ENCODE data around the gene SLC16A11. TPM values are rescaled to one million over a fixed set of nuclear protein-coding genes. Genes with fewer than 3 reads are reported as not detected.

SLC16A11 gene
- total and polyA plus RNA-seq, 10 of the 15 experiments (the other 5 are each of a cell fraction or from before 2014, with no cell fraction given), result 0.11 to 2.7 (median 0.84) TPM

DNA sequence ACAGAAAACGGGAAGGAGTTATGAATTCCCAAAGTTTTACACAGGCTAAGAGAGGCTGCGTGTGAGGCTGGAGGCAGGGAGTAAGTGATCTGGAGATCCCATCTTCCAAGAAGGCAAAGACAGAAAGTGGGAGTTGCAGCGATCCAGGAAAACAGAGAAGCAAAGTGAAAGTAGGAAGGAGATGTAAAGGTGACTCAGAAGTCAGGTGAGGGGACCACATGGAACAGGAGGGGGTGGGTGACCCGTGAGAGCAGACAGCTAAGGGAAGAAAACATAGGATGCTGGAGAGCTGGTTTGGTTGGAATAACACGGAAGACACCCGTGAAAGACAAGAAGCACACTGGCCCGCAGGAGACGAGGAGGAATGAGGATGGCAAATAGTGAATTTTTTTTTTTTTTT is 46.7 kb downstream of the SLC16A11 start:
- Histone ChIP-seq H2AFZ (ENCODE audit: control insufficient read depth, low read depth, low read length) (no peak overlapping the region), H3K27me3 (replicated peaks in 1 of 2; ENCODE audit: control insufficient read depth in 2 of 2, insufficient read depth in 2 of 2, low read length in 1 of 2) (no peaks in the 10 kb centered on the region), H3K36me3 (ENCODE audit: control insufficient read depth in 2 of 2, insufficient read depth in 2 of 2, low read length in 1 of 2) (peaks cover 8 to 12% of the 10 kb centered on the region in 2 experiments), H3K4me1 (ENCODE audit: control insufficient read depth, insufficient read depth, low read length) (no peaks in the 10 kb centered on the region), H3K79me2 (ENCODE audit: control insufficient read depth, insufficient read depth, low read length) (no peaks in the 10 kb centered on the region), H3K9ac (ENCODE audit: control insufficient read depth, insufficient read depth, low read length) (no peak overlapping the region), H3K4me3 (no peak overlapping the region), H3K27ac (ENCODE audit: control insufficient read depth, insufficient read depth) (no peak overlapping the region), H3K9me3 (replicated peaks; ENCODE audit: control insufficient read depth, insufficient read depth, low read length) (no peaks in the 10 kb centered on the region), H4K20me1 (ENCODE audit: control insufficient read depth, insufficient read depth) (no peaks in the 10 kb centered on the region), H3K4me2 (ENCODE audit: control insufficient read depth, insufficient read depth) (no peak overlapping the region)
- TF ChIP-seq FOS (IDR thresholded peaks at IDR 0.05; ENCODE audit: borderline replicate concordance, extremely low read depth, insufficient read length), result no peak
- TF ChIP-seq LARP7 (IDR thresholded peaks at IDR 0.05), result no peak
- no peak for TF ChIP-seq ZSCAN29 (IDR thresholded peaks at IDR 0.05)
- TF ChIP-seq SMAD1 (IDR thresholded peaks at IDR 0.05; ENCODE audit: low read depth, partially characterized antibody), result no peak
- no peak for TF ChIP-seq RELB (IDR thresholded peaks at IDR 0.05; ENCODE audit: low read depth)
- TF ChIP-seq MEF2A (IDR thresholded peaks at IDR 0.05; ENCODE audit: insufficient read depth, low read depth, low read length), result no peak
- TF ChIP-seq ZBED1 (IDR thresholded peaks at IDR 0.05; ENCODE audit: borderline replicate concordance), result no peak
- no peak for TF ChIP-seq SMC3 (IDR thresholded peaks at IDR 0.05; ENCODE audit: borderline replicate concordance, low read length)
- WGBS (ENCODE audit: insufficient coverage, insufficient replicate concordance, low lambda C conversion rate, missing lambda C conversion rate), result 72% methylated on average over 7 of the region's 8 CpGs
- RAD21 ChIA-PET (ENCODE audit: unreplicated experiment), result no interaction called here
- FAIRE-seq (no peak), ATAC-seq (no peak), DNase-seq (ENCODE audit: low read depth, low spot score) (no peak)
- SMC1A ChIA-PET (ENCODE audit: uncharacterized antibody, unreplicated experiment), result no interaction called here
- in situ Hi-C loops (cut with MboI) (no loop called here), intact Hi-C loops (cut with micrococcal nuclease; ENCODE audit: unreplicated experiment) (no loop called here)
- no TSS peak for BruUV-seq (replicated peaks)
- POLR2A ChIA-PET, result no interaction called here
- CTCF ChIA-PET, result interaction anchor here (0.6 to 0.8 kb wide), 2 partner anchors 83 to 196 kb away, joined by 3 read pairs; no protein-coding TSS in a partner anchor

Data from GM12878 (cell line).